Ishikawa (cell line): ENCODE measurements around the gene ATG9B.

ENCODE experiments used
- EGR1 ChIP-seq: IDR thresholded peaks from 2 replicates; pipeline ENCODE4 v1.6.1; 2012
- EP300 ChIP-seq: IDR thresholded peaks from 2 replicates; pipeline ENCODE4 v1.6.1; 2012; ENCODE audit warnings: borderline replicate concordance
- RAD21 ChIP-seq: IDR thresholded peaks from 2 replicates; pipeline ENCODE4 v1.6.1; 2012; ENCODE audit warnings: low read depth
- TAF1 ChIP-seq: IDR thresholded peaks from 2 replicates; pipeline ENCODE4 v1.6.1; 2012; ENCODE audit warnings: low read depth, mild to moderate bottlenecking
- TCF12 ChIP-seq: IDR thresholded peaks from 2 replicates; pipeline ENCODE4 v1.6.1; 2012; ENCODE audit warnings: low read depth
- TEAD4 ChIP-seq: IDR thresholded peaks from 2 replicates; pipeline ENCODE4 v1.6.1; 2012
- YY1 ChIP-seq: IDR thresholded peaks from 2 replicates; pipeline ENCODE4 v1.6.1; 2012; ENCODE audit warnings: low read depth
- TF ChIP-seq, protein P1 (sequence below): IDR thresholded peaks from 2 replicates; pipeline ENCODE4 v1.6.1; 2012; ENCODE audit warnings: low read depth, mild to moderate bottlenecking
- TF ChIP-seq, protein P2 (sequence below): IDR thresholded peaks from 2 replicates; pipeline ENCODE4 v1.6.1; 2012

DNA sequence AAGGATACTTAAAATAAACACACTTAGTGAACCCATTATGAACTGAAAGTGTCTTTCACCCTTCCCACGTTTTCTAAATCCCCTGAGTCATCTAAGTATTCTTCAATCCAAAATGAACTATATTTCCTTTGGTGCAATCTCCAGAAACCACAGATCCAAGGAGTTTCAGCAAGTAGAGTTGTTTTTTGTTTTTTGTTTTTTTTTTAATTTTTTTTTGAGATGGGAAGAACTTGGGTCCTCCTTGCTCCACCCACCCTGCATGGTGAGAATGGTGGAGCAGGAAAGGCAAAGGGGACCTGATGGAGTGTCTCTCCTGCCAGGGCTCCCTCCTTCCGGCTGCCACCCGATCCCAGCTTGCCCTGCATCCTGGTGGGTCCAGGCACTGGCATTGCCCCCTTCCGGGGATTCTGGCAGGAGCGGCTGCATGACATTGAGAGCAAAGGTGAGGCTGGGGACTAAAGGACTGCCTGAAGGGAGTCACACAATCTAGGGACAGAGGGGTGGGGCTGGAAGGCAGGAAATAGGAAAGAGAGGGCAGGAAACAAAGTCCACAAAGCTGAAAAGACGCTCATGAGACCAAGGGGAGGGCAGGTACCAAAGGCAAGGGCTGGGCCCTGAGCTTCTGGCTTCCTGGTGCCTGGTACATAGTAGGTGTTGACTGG lies 12.1 kb downstream of the ATG9B start:
- TF ChIP-seq TEAD4 (no peak), TAF1 (no peak), RAD21 (no peak), EP300 (no peak), YY1 (no peak), TCF12 (no peak), EGR1 (no peak)
- TF ChIP-seq, protein P1, sequence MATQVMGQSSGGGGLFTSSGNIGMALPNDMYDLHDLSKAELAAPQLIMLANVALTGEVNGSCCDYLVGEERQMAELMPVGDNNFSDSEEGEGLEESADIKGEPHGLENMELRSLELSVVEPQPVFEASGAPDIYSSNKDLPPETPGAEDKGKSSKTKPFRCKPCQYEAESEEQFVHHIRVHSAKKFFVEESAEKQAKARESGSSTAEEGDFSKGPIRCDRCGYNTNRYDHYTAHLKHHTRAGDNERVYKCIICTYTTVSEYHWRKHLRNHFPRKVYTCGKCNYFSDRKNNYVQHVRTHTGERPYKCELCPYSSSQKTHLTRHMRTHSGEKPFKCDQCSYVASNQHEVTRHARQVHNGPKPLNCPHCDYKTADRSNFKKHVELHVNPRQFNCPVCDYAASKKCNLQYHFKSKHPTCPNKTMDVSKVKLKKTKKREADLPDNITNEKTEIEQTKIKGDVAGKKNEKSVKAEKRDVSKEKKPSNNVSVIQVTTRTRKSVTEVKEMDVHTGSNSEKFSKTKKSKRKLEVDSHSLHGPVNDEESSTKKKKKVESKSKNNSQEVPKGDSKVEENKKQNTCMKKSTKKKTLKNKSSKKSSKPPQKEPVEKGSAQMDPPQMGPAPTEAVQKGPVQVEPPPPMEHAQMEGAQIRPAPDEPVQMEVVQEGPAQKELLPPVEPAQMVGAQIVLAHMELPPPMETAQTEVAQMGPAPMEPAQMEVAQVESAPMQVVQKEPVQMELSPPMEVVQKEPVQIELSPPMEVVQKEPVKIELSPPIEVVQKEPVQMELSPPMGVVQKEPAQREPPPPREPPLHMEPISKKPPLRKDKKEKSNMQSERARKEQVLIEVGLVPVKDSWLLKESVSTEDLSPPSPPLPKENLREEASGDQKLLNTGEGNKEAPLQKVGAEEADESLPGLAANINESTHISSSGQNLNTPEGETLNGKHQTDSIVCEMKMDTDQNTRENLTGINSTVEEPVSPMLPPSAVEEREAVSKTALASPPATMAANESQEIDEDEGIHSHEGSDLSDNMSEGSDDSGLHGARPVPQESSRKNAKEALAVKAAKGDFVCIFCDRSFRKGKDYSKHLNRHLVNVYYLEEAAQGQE: no peak
- TF ChIP-seq, protein P2, sequence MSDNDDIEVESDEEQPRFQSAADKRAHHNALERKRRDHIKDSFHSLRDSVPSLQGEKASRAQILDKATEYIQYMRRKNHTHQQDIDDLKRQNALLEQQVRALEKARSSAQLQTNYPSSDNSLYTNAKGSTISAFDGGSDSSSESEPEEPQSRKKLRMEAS: no peak
